ENCODE measurements around the gene TRIM51. TPM values are rescaled to one million over a fixed set of nuclear protein-coding genes. Genes with fewer than 3 reads are reported as not detected.

Gene TRIM51, protein sequence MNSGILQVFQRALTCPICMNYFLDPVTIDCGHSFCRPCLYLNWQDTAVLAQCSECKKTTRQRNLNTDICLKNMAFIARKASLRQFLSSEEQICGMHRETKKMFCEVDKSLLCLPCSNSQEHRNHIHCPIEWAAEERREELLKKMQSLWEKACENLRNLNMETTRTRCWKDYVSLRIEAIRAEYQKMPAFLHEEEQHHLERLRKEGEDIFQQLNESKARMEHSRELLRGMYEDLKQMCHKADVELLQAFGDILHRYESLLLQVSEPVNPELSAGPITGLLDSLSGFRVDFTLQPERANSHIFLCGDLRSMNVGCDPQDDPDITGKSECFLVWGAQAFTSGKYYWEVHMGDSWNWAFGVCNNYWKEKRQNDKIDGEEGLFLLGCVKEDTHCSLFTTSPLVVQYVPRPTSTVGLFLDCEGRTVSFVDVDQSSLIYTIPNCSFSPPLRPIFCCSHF
- total RNA-seq, result not detected in 2 replicates

DNA sequence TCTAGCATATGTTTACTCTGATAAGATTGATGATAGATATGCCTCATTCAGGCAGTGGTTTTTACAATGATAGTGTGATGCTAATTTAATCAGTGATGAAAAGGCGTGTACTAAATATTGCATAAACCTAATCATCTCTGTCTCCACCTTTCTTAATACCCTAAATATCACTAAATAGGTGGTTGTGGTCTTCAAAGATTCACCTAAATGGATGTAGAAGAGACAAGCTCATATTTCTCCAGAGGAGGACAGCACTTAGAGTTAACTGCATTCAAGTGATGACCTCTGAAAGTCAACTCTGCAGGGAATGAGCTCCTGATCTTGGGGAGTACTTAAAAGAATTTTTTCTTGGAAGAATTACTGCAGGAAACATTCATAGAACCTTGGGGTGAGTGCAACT, at the start of gene TRIM51:
Gene TRIM51, plus strand, starts transcription at position 301 of the 400 bp plus-strand sequence. CDS start 2,132 bp downstream, outside the sequence.

DNA sequence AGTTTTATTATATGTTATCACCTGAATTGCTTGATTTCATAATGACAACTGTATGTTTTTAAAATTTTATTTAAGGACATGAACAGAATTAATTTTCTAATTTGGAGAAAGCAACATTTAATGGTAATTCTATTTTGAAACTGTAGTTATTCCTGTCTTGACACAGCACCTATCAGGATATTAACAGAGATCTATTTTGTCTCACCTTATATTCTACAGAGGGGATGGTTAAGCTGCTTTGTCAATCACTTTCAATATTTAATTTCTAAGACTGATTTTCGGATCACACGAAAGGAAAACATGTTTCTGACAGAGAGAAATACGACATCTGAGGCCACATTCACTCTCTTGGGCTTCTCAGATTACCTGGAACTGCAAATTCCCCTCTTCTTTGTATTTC, 44.6 kb upstream of the TRIM51 start, which contains the start of gene OR5D16:
Gene OR5D16, plus strand, starts transcription at position 301 of the 400 bp plus-strand sequence. Its CDS starts 0 bp downstream, at position 301.

DNA sequence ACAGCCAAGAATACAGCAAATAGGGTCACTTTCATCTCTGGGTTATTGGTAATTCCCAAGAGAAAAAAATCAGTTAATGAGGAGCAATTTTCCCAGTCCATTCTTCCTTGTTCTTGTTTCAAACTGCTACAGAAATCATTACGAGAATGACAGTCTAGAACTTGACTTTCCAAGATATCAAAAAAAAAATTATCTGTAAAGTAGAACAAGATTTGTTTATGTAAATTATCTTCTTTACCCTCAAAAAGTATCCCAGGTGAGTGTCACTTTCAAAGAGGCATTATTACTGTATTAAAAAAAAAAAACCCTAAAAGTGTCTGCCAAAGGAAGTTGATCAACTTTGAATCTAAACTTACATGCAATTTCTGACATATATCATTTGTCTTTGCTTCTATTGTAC, 31.4 kb downstream of the TRIM51 start, which contains the start of gene OR5W2:
Gene OR5W2, minus strand, starts transcription at position 101 of the 400 bp plus-strand sequence. Its CDS starts 0 bp downstream, at position 101.

DNA sequence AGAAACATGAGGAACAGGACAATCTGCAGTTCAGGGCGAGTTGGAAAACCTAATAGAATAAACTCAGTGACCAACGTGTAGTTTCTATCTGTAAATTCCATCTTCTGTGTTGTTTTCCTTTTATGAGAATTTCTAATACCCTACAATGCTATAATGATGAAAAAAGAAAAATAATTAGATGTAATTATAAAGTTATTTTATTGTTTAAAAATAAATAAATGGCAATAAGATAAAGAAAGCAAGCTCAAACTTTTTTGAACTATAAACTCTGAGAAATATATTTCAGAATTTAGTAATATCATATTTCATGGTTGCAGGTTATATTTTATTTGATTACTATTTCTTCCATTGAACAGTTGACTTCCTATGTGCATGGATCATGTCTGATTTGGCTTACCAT, 53.2 kb downstream of the TRIM51 start, which contains the start of gene OR5I1:
Gene OR5I1, minus strand, starts transcription at position 101 of the 400 bp plus-strand sequence. Its CDS starts 0 bp downstream, at position 101.

Other genes starting within 250 kb of the TRIM51 start
- gene OR4P4, start 248.2 kb upstream of the TRIM51 start, total RNA-seq, result not detected in 2 replicates
- not detected in 2 replicates for gene OR4S2, start 235.0 kb upstream of the TRIM51 start, total RNA-seq
- not detected in 2 replicates for gene OR4C6, start 221.1 kb upstream of the TRIM51 start, total RNA-seq
- gene OR5D13, start 109.9 kb upstream of the TRIM51 start, total RNA-seq, result not detected in 2 replicates
- gene OR5D14, start 87.7 kb upstream of the TRIM51 start, total RNA-seq, result not detected in 2 replicates
- not detected in 2 replicates for gene OR5L1, start 71.9 kb upstream of the TRIM51 start, total RNA-seq
- not detected in 2 replicates for gene OR5D18, start 63.7 kb upstream of the TRIM51 start, total RNA-seq
- not detected in 2 replicates for gene OR5L2, start 56.1 kb upstream of the TRIM51 start, total RNA-seq
- not detected in 2 replicates for gene OR5D16, start 44.5 kb upstream of the TRIM51 start, total RNA-seq
- gene OR5W2, start 31.3 kb downstream of the TRIM51 start, total RNA-seq, result not detected in 2 replicates
- gene OR5I1, start 53.1 kb downstream of the TRIM51 start, total RNA-seq, result not detected in 2 replicates
- gene OR10AG1, start 86.6 kb downstream of the TRIM51 start, total RNA-seq, result not detected in 2 replicates
- gene OR5F1, start 111.3 kb downstream of the TRIM51 start, total RNA-seq, result not detected in 2 replicates
- not detected in 2 replicates for gene OR5AS1, start 144.4 kb downstream of the TRIM51 start, total RNA-seq
- not detected in 2 replicates for gene OR8I2, start 210.0 kb downstream of the TRIM51 start, total RNA-seq
- gene OR8H2, start 220.4 kb downstream of the TRIM51 start, total RNA-seq, result not detected in 2 replicates
- not detected in 2 replicates for gene OR8H3, start 239.1 kb downstream of the TRIM51 start, total RNA-seq